Activated CD8-positive, alpha-beta T cell treated with anti-CD3 and anti-CD28 coated beads for 36 hours (primary cell): ENCODE data around the gene R3HDM2. TPM values are rescaled to one million over a fixed set of nuclear protein-coding genes. Genes with fewer than 3 reads are reported as not detected.

Source experiments
- ATAC-seq: fragments of 200-7000 bp; cut with Tn5 transposase; one replicate; pipeline ENCODE4 v1.10.0; 2021; ENCODE audit warnings: mild to moderate bottlenecking, moderate library complexity
- CTCF ChIA-PET: fragments of 350-600 bp; sonication (Branson Sonifier 250); formaldehyde crosslinking; loops from one replicate; lab custom pipeline; 2021; ENCODE audit warnings: antibody characterized with exemption; lab: Charles Lee
- POLR2A ChIA-PET: fragments of 350-600 bp; sonication (Branson Sonifier 250); formaldehyde crosslinking; loops from one replicate; lab custom pipeline; 2021; ENCODE audit warnings: antibody characterized with exemption; lab: Charles Lee
- DNase-seq: peaks from one replicate; pipeline ENCODE4 v3.0.0-alpha.2; 2020
- H3K27ac Mint-ChIP-seq: one replicate; pipeline ENCODE4 v1.8.0; 2021; ENCODE audit warnings: mild to moderate bottlenecking, mixed read lengths
- H3K27me3 Mint-ChIP-seq: one replicate; pipeline ENCODE4 v1.8.0; 2021; ENCODE audit warnings: mixed read lengths
- H3K36me3 Mint-ChIP-seq: one replicate; pipeline ENCODE4 v1.8.0; 2021; ENCODE audit warnings: low read depth, mixed read lengths
- H3K4me1 Mint-ChIP-seq: one replicate; pipeline ENCODE4 v1.8.0; 2021; ENCODE audit warnings: low read depth, mixed read lengths
- H3K4me3 Mint-ChIP-seq: one replicate; pipeline ENCODE4 v1.8.0; 2021; ENCODE audit warnings: mild to moderate bottlenecking, moderate library complexity, mixed read lengths
- H3K9me3 Mint-ChIP-seq: one replicate; pipeline ENCODE4 v1.8.0; 2021; ENCODE audit warnings: mixed read lengths
- CTCF ChIP-seq: fragments of 200-600 bp; IDR thresholded peaks from one replicate; pipeline ENCODE4 v1.8.0; 2022; ENCODE audit warnings: antibody characterized with exemption, mild to moderate bottlenecking
- intact Hi-C: fragments of 100-400 bp; cut with micrococcal nuclease; formaldehyde crosslinking; loops from one replicate; pipeline ENCODE4 v1.10.0; 2022
- total RNA-seq, 2 experiments: library from RNA; stranded (reverse); gene quantifications; one replicate each; pipeline ENCODE4 v1.2.3, GENCODE V29; 2021

R3HDM2 gene
- total RNA-seq, 2 experiments from 2014 or later = 33.2 to 44.0 TPM

GRCh38 chr12:57210461-57210860, 220.4 kb downstream of the R3HDM2 start:
- Mint-ChIP-seq H3K4me1 (peaks cover 18% of the 10 kb centered on the region), H3K9me3 (no peaks in the 10 kb centered on the region), H3K4me3 (no peak overlapping the region), H3K27ac (no peak overlapping the region), H3K36me3 (no peaks in the 10 kb centered on the region), H3K27me3 (peaks cover 21% of the 10 kb centered on the region)
- CTCF ChIA-PET = no interaction called here
- POLR2A ChIA-PET = no interaction called here
- no peak for TF ChIP-seq CTCF
- ATAC-seq = no peak
- no peak for DNase-seq
- intact Hi-C loops = no loop called here

- TF ChIP-seq CTCF = no peak
- ChIA-PET POLR2A (no interaction called here), CTCF (interaction anchor here (1.0 kb wide), 1 partner anchor 243 kb away, joined by 3 read pairs; no protein-coding TSS in a partner anchor)
- ATAC-seq (no peak), DNase-seq (no peak)
- Mint-ChIP-seq H3K27me3 (peaks cover 16% of the 10 kb centered on the region), H3K4me1 (peaks cover 15% of the 10 kb centered on the region), H3K4me3 (no peak overlapping the region), H3K27ac (no peak overlapping the region), H3K9me3 (no peaks in the 10 kb centered on the region), H3K36me3 (no peaks in the 10 kb centered on the region)
- intact Hi-C loops = no loop called here
These were observed 220.9 kb downstream of the R3HDM2 start for GRCh38 chr12:57209916-57210315.

GRCh38 chr12:57208631-57209282, 222.1 kb downstream of the R3HDM2 start:
- H3K4me3 Mint-ChIP-seq = no peak overlapping the region
- ATAC-seq (no peak), DNase-seq (no peak)
- no peaks in the 10 kb centered on the region for H3K9me3 Mint-ChIP-seq
- no peak overlapping the region for H3K27ac Mint-ChIP-seq
- intact Hi-C loops = no loop called here
- H3K4me1 Mint-ChIP-seq = peaks cover 5% of the 10 kb centered on the region
- H3K27me3 Mint-ChIP-seq = peaks cover 5% of the 10 kb centered on the region
- TF ChIP-seq CTCF = no peak
- CTCF ChIA-PET = interaction anchor here (0.8 to 1.7 kb wide), 2 partner anchors 15 to 34 kb away, joined by 3 to 4 read pairs; no protein-coding TSS in a partner anchor
- POLR2A ChIA-PET = no interaction called here
- H3K36me3 Mint-ChIP-seq = no peaks in the 10 kb centered on the region

GRCh38 chr12:57207731-57208630, 222.9 kb downstream of the R3HDM2 start:
- CTCF ChIA-PET = interaction anchor here (1.0 to 1.7 kb wide), 4 partner anchors 16 to 245 kb away, joined by 3 to 6 read pairs (median 4); no protein-coding TSS in a partner anchor
- ATAC-seq = no peak

More at GRCh38 chr12:57207731-57208630, 222.9 kb downstream of the R3HDM2 start:
- Mint-ChIP-seq H3K36me3 (no peaks in the 10 kb centered on the region), H3K4me1 (no peaks in the 10 kb centered on the region), H3K9me3 (no peaks in the 10 kb centered on the region), H3K4me3 (no peak overlapping the region), H3K27ac (no peak overlapping the region), H3K27me3 (no peaks in the 10 kb centered on the region)
- intact Hi-C loops = no loop called here
- no peak for DNase-seq
- POLR2A ChIA-PET = no interaction called here
- TF ChIP-seq CTCF = no peak
